ENCODE results near the gene AHCTF1.
"Not testable (repeated sequence)": the region's sequence is repeated elsewhere in the genome, so short reads cannot be mapped to it uniquely, and the experiment has no call there.

AHCTF1 gene

GRCh38 chr1:246916026-246916923 lies 15.5 kb downstream of the AHCTF1 start:
- DNase-seq (ENCODE audit: low read depth in 2 of 2): not testable (repeated sequence)

DNA sequence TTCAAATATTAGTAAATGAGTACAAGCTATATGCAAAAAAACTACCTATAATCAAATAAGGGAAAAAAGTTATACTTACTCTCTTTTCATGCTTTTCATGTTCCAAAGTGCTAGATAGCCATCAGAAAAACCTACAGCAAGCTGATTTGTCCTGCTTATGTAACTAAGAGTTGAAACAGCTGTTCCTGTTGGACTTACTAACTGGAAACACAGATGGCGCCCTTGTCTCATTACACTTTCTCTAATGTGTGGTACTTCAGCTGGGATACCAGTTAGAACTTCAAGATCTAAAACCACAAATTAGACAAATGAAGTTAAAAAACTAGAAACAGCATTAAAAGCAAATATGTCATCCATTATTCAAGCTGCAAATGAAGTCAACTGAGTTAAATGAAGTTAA lies 24.3 kb downstream of the AHCTF1 start:
- no peak for DNase-seq (ENCODE audit: low read depth in 2 of 2)

DNA sequence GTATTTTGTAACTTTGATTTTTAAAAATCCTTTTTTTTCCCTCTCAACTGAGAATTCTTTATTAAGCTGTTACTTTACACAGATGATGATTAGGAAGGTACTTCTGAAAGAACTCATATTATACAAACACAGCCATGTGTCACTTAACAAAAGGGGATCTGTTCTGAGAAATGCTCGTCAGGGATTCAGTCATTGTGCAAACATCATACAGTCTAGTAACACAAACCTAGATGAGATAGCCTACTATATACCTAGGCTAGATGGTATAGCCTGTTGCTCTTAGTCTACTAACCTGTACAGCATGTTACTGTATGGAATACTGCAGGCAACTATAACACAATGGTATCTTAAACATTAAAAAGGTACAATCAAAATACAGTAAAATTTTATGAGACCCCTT lies 24.9 kb downstream of the AHCTF1 start:
- DNase-seq (ENCODE audit: low read depth in 2 of 2): no peak

DNA sequence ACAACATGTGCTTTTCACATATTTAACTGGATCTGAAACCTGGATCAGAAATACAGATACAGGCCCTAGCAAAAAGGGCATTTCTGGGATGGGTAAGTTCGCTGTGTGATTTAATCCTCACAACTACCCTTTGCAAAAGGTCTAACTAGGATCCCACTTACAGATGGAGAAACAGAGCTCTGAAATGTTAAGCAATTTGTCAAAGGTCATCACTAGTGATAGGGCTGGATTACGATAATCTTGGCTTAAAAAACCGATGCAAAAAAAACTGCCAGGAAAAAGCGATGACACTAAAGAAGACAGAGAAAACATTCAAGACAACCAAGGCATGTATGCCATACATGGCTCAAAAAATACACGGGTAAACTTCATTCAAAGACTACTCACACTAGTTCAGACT lies 29.9 kb downstream of the AHCTF1 start:
- DNase-seq (ENCODE audit: low read depth in 2 of 2): no peak

DNA sequence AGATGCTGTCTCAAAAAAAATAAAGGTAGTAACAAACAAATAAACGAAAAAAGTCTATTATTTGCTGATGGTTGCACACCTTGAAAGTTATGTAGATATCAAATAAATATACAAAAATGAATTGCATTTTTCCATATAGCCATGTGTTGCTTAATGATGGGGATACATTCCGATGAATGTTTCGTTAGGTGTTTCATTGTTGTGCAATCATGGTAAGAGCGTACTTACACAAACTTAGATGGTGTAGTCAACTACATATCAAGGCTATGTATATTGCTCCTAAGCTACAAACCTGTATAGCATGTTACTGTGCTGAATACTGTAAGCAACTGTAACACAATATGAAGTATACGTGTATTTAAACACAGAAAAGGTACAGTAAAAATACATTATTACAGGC lies 34.4 kb downstream of the AHCTF1 start:
- DNase-seq (ENCODE audit: low read depth in 2 of 2): no peak

- DNase-seq (ENCODE audit: low read depth in 2 of 2): no peak
Observed at GRCh38 chr1:246893191-246893939, 38.4 kb downstream of the AHCTF1 start.

DNA sequence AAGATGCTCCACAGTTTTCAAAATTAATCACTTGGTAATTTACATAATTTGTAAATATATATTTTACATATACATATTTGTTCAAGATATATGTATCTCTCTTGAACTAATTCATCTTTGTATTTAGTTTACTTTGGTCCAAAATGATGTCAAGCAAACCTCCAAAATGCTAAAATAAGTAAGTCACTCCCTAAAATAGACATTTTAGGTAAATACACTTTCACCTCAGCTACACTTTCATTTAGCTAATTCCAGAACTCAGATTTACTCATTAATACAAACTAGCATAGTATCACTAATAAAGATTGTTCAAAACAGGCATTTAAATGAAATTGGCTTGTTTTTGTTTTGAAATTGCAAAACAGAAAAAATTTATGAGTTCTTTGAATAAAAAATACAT lies 40.6 kb downstream of the AHCTF1 start:
- no peak for DNase-seq (ENCODE audit: low read depth in 2 of 2)

DNA sequence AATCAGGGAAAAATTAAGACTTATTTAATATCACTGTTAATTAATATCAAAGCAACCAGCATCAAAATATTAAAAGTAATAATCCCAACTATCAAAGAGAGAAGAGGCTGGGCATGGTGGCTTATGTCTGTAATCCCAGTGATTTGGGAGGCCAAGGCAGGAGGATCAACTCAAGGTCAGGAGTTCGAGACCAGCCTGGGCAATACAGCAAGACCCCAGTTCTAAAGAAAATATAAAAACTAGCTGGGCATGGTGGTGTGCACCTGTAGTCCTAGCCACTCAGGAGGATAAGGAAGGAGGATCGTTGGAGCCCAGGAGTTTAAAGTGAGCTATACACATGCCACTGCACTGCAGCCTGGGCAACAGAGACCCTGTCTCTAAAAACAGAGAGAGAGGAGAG lies 43.2 kb downstream of the AHCTF1 start:
- DNase-seq (ENCODE audit: low read depth in 2 of 2): no peak

DNA sequence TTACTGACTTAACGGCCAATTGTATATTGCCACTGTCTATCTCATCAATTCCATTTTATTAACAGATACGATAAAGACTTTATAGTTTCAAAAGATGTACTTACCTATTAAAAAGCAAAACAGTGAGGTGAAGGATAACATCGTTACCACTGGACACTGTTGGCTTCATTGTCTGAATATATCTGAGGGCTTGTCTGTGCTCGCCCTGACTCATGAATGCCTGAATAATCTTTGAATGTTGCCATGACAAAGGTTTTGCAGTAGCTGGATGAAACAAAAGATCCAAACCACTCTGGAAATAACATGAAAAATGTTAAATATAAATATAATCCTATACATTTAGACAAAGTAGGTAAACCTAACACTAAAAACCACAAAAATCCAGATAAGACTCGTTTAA lies 46.4 kb downstream of the AHCTF1 start:
- DNase-seq (ENCODE audit: low read depth in 2 of 2): not testable (repeated sequence)

DNA sequence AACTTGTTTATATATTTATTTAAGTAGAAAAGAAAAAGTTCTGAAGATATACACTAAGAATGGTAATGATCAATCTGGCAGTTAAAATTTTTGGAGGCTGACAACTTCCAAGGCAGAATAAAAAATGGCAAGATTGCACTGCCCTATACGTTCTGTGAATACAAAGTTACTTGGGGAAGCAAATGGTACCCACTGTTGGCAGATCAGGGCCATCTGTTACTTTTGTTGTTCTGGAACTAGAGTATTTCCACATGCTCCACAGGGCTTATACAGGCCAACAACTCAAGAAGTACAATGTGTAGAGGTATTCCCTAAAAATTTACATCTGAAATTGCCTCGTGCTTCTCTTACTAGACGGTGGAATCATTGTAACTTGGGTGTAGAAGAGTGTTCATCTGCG lies 53.2 kb downstream of the AHCTF1 start:
- DNase-seq (ENCODE audit: low read depth in 2 of 2): no peak

DNA sequence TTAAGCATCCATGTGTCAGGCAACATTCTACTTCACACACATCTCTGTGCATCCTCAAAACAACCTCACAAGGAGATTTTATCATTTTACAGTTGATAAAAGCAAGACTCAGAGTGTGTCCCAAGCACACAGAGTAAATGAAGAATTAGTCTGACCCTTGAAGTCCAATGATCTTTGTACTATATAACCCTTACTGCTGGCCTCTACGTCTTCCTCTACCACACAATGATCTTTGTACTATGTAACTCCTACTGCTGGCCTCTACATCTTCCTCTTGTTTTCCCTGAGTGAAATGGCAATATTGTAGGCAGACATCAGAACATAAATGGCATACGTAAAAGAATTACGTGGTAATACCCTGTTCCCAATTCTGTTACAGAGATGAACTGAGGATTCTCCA lies 55.3 kb downstream of the AHCTF1 start:
- no peak for DNase-seq (ENCODE audit: low read depth in 2 of 2)

- no peak for DNase-seq (ENCODE audit: low read depth in 2 of 2)
Observed at GRCh38 chr1:246875041-246876026, 56.4 kb downstream of the AHCTF1 start.

DNA sequence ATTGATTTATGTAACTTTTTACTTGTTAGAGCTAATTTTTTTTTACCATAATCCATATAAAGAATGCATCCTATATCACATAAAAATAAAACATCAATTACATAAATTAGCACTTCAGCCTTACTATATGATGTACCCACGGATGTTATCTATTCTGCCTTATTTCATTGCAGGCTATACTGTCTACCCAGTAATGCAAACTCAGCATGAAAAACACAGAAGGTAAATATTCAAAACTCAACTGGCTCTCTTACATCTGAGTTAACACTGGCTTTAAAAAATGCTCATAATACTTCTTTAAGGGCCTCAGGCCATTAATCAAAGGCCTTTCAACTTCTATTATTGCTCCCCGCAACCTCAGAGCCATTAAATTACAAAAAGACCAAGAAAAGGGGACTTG lies 65.8 kb downstream of the AHCTF1 start:
- no peak for DNase-seq (ENCODE audit: low read depth in 2 of 2)

GRCh38 chr1:246863791-246864190 lies 68.0 kb downstream of the AHCTF1 start:
- not testable (repeated sequence) for DNase-seq (ENCODE audit: low read depth in 2 of 2)

DNA sequence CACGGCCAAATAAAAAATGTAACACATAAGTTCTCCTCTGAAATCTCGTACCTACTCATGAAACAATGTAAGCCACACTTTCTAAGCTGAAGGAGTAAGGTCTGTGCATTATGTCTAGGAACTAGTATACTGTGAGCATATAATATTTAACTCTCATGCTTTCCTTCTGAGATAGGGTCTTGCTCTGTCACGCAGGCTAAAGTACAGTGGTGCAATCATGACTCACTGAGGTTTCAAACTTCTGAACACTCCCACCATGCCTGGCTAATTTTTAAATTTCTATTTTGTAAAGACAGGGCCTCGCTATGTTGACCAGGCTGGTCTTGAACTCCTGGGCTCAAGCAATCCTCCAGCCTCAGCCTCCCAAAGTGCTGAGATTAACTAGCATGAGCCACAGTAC lies 71.3 kb downstream of the AHCTF1 start:
- no peak for DNase-seq (ENCODE audit: low read depth in 2 of 2)

DNA sequence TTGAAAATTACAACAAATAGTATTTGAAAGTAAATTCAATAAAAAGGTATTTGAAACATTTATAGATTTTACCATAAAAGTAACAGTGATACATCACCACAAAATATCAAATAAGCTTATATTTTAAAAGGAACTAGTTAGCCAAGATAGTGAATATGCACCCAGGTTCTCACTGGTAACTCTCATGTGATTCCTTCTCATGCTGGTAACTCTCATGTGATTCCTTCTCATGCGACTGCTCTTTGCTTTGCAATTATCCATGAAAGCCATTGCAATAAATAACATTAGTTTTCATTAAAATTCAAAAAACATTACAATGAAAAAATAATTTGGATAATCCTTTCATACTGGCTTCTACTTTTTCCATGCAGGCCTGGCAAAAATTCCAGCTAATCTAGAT lies 75.4 kb downstream of the AHCTF1 start:
- DNase-seq (ENCODE audit: low read depth in 2 of 2): no peak

DNA sequence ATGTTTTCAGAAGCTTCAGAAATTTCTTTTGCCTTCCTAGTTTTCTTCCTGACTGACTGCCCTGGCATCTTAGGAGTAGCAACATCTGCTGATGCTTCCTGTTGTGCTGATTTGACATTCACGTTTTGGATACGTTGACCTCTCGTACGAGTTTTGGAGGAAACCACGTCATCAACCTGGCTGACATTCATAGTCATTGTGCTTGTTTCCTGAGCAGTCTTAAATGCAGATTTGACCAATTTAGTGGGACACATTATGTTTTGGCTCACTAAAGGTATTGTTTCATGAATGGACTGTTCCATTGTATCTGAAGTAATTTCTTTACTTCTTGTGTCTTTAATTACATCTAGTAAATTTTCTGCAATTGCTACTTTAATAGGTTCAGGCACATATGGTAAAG lies 81.1 kb downstream of the AHCTF1 start:
- not testable (repeated sequence) for DNase-seq (ENCODE audit: low read depth in 2 of 2)

DNA sequence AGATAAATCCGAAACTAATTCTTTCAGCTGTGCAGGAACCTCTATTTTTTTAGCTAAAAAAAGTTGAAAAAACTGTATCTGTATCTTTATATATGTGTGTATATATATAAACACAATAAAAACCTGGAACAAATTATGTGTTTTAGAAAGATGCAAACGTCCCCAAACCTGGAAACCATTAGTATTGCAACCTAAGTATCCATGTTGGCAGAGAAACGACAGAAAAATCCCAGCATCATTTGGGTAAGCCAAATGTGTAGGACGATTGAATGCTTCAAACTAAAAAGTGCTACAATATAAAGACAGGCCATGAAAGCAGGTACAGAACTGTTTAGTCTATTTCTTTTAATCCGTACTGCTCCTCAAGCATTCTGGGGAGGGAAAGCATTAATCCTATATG lies 87.9 kb downstream of the AHCTF1 start:
- no peak for DNase-seq (ENCODE audit: low read depth in 2 of 2)

- DNase-seq (ENCODE audit: low read depth in 2 of 2): not testable (repeated sequence)
Observed at GRCh38 chr1:246840761-246841160, 91.0 kb downstream of the AHCTF1 start.

DNA sequence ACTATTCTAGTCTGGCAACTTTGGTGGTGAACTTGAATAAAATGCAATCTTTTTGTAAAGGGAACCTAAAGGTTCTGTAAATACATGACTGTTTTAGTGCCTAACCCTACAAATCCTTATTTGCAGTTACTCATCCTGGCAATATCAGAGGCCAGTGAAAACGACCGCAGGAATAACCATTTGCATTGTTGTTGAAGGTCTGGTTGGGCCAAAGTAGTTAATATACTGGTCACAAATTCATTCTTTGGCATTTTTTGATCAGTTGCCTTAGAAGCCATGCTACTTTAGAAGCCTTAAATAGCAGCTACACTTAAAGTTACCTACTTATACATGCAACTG lies 93.7 kb downstream of the AHCTF1 start:
- no peak for DNase-seq (ENCODE audit: low read depth in 2 of 2)

DNA sequence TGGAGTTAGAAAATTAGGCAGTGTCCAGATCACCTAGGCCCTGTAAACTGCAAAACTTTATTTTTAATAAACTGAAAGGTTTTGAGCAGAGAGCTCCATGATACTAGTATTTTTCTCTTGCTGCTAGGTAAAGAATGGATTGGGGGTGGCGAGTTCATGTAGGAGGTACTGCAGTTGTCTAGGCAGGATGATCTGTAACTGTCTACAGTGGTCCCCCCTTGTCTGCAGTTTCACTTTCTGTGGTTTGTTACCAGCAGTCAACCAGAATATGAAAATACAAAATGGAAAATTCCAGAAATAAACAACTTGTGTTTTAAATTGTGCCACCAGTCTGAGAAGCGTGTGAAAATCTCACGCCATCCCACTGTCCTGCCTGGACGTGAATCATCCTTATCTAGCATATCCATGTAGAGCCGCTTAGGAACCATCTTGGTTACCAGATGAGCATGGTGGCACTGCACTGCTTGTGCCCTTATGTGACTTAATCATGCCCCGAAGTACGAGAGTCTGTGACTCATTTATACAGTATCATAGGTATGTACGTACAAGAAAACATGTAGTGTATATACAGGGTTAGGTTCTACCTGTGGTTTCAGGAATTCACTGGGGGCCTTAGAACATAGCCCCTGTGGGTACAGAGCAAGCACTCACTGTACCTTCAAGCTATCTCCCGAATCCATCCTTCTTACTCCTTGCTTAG lies 94.2 kb downstream of the AHCTF1 start:
- no peak for DNase-seq (ENCODE audit: low read depth in 2 of 2)

All from stimulated activated CD8-positive, alpha-beta memory T cell treated with anti-CD3 and anti-CD28 coated beads, Interleukin-15, amount 100 ng/mL, for 4 hours (primary cell).